K562 (cell line): ENCODE measurements around the gene ERRFI1. TPM values are rescaled to one million over a fixed set of nuclear protein-coding genes. Genes with fewer than 3 reads are reported as not detected.

Experiments
- ATF1 ChIP-seq, 2 experiments: fragments of 450-650 bp in 1 of 2; IDR thresholded peaks; 2 replicates each; pipeline ENCODE4 v1.6.1; 2016; ENCODE audit warnings: missing compliant biosample characterization in 1 of 2, missing genetic modification characterization in 1 of 2
- CEBPB ChIP-seq: fragments of 450-650 bp; IDR thresholded peaks from 2 replicates; pipeline ENCODE4 v1.6.1; 2016; ENCODE audit warnings: missing genetic modification characterization, missing compliant biosample characterization
- CHD4 ChIP-seq: fragments of 200-600 bp; sonication (generic); IDR thresholded peaks from 3 replicates; pipeline ENCODE4 v1.6.1; 2012; ENCODE audit warnings: low read depth, mild to moderate bottlenecking, mixed read lengths, low read length, inconsistent platforms; ENCODE audit not compliant: insufficient read depth, insufficient replicate concordance, poor library complexity, severe bottlenecking
- COPS2 ChIP-seq: fragments of 450-650 bp; conservative IDR thresholded peaks from 2 replicates; pipeline ENCODE4 v1.6.1; 2016; ENCODE audit warnings: mild to moderate bottlenecking, moderate library complexity
- GABPB2 ChIP-seq: fragments of 250-450 bp; sonication (Bioruptor Pico); conservative IDR thresholded peaks from 2 replicates; pipeline ENCODE4 v1.5.1; 2021; ENCODE audit warnings: mild to moderate bottlenecking
- HNRNPLL ChIP-seq: fragments of 200-400 bp; formaldehyde crosslinking; IDR thresholded peaks from 2 replicates; pipeline ENCODE4 v1.6.1; 2017; ENCODE audit warnings: low read length, low read depth, mild to moderate bottlenecking; ENCODE audit not compliant: poor library complexity, severe bottlenecking
- IRF2 ChIP-seq: sonication (generic); formaldehyde crosslinking; IDR thresholded peaks from 2 replicates; pipeline ENCODE4 v1.8.1; 2022; ENCODE audit warnings: mild to moderate bottlenecking, missing genetic modification reagents
- MAZ ChIP-seq, 2 experiments: fragments of 450-650 bp in 1 of 2; sonication (generic) in 1 of 2; formaldehyde crosslinking; IDR thresholded peaks in 1 of 2; conservative IDR thresholded peaks in 1 of 2; 2 replicates each; pipeline versions ENCODE4 v1.4.0 to v1.5.0; 2020; ENCODE audit warnings: mild to moderate bottlenecking in 1 of 2, missing genetic modification reagents in 1 of 2
- NR2C2 ChIP-seq, 2 experiments: fragments of 200-800 bp in 1 of 2; sonication (Bioruptor generic) in 1 of 2; sonication (generic) in 1 of 2; formaldehyde crosslinking in 1 of 2; IDR thresholded peaks; 2 replicates each; pipeline versions ENCODE4 v1.6.1 to v1.8.0; 2016 to 2022; ENCODE audit warnings: mild to moderate bottlenecking in 1 of 2, missing compliant biosample characterization in 1 of 2, missing genetic modification characterization in 1 of 2, missing genetic modification reagents in 1 of 2
- SMAD2 ChIP-seq: fragments of 150-350 bp; IDR thresholded peaks from 2 replicates; pipeline ENCODE4 v1.6.1; 2014; ENCODE audit warnings: low read depth, mild to moderate bottlenecking, low read length
- TRIM25 ChIP-seq: fragments of 450-650 bp; IDR thresholded peaks from 2 replicates; pipeline ENCODE4 v1.7.0; 2016; ENCODE audit warnings: borderline replicate concordance
- YBX1 ChIP-seq: fragments of 450-650 bp; IDR thresholded peaks from 2 replicates; pipeline ENCODE4 v1.7.1; 2016; ENCODE audit warnings: mild to moderate bottlenecking
- YY1 ChIP-seq, 3 experiments: IDR thresholded peaks; 2 replicates each; pipeline ENCODE4 v1.6.1; 2011; ENCODE audit warnings: low read length in 2 of 3, mild to moderate bottlenecking in 2 of 3, moderate library complexity in 2 of 3, borderline replicate concordance in 1 of 3, control low read depth in 1 of 3, low read depth in 1 of 3; ENCODE audit not compliant: insufficient read depth in 3 of 3, insufficient replicate concordance in 2 of 3, control insufficient read depth in 1 of 3, insufficient read length in 1 of 3; ENCODE audit errors: extremely low read depth in 1 of 3
- ZBTB8A ChIP-seq: fragments of 450-650 bp; IDR thresholded peaks from 2 replicates; pipeline ENCODE4 v1.6.1; 2018; ENCODE audit warnings: mild to moderate bottlenecking, moderate library complexity; ENCODE audit not compliant: partially characterized antibody
- ZNF133 ChIP-seq: fragments of 250-450 bp; sonication (Bioruptor Pico); IDR thresholded peaks from 2 replicates; pipeline ENCODE4 v1.4.0; 2020; ENCODE audit warnings: mild to moderate bottlenecking
- ZNF253 ChIP-seq: fragments of 250-450 bp; sonication (Bioruptor Pico); conservative IDR thresholded peaks from 2 replicates; pipeline ENCODE4 v1.6.1; 2021; ENCODE audit warnings: mild to moderate bottlenecking
- ZNF431 ChIP-seq: sonication (generic); formaldehyde crosslinking; IDR thresholded peaks from 2 replicates; pipeline ENCODE4 v1.8.0; 2022; ENCODE audit warnings: mild to moderate bottlenecking, missing genetic modification reagents
- ZNF785 ChIP-seq: fragments of 250-450 bp; sonication (Bioruptor Pico); IDR thresholded peaks from 2 replicates; pipeline ENCODE4 v1.4.0; 2020; ENCODE audit warnings: mild to moderate bottlenecking
- polyA plus RNA-seq, 8 experiments: library from polyadenylated mRNA; depleted of rRNA in 4 of 8; stranded (reverse) in 5 of 8; unstranded in 3 of 8; fragments of >200 nt; fragmentation: Nextera tagmentation in 2 of 8; fragmentation: Illumina TruSeq in 1 of 8; extraction: Ambion mirVana in 2 of 8; extraction: Trizol in 1 of 8; gene quantifications; 2 replicates each; pipeline versions ENCODE4 v1.2.1 to v1.2.3, GENCODE V29; 2011 to 2014; ENCODE audit warnings: inconsistent platforms in 1 of 8, missing spikeins in 1 of 8
- total RNA-seq, 7 experiments: library from RNA; depleted of rRNA in 6 of 7; stranded (reverse); fragments of >200 nt in 6 of 7; fragmentation: Illumina TruSeq in 2 of 7; extraction: Trizol in 2 of 7; gene quantifications; 2 replicates each; pipeline versions ENCODE4 v1.2.1 to v1.2.3, GENCODE V29; 2011 to 2021; ENCODE audit warnings: low replicate concordance in 1 of 7
- TF ChIP-seq, protein P1 (sequence below), 3 experiments: fragments of 200-800 bp in 1 of 3; sonication (Bioruptor generic) in 1 of 3; sonication (generic) in 1 of 3; formaldehyde crosslinking in 1 of 3; IDR thresholded peaks; 2 replicates each; pipeline versions ENCODE4 v1.6.1 to v1.8.0; 2016 to 2022; ENCODE audit warnings: mild to moderate bottlenecking in 2 of 3, missing compliant biosample characterization in 2 of 3, missing genetic modification characterization in 2 of 3, missing genetic modification reagents in 1 of 3
- TF ChIP-seq, protein P2 (sequence below): conservative IDR thresholded peaks from 2 replicates; pipeline ENCODE4 v1.6.1; 2011; ENCODE audit warnings: low read depth, mild to moderate bottlenecking, low read length; ENCODE audit not compliant: control insufficient read depth

The ERRFI1 gene
- total and polyA plus RNA-seq, 9 of the 15 experiments (the other 6 are each of a cell fraction or from before 2014, with no cell fraction given): 0.67 to 4.4 (median 1.1) TPM

DNA sequence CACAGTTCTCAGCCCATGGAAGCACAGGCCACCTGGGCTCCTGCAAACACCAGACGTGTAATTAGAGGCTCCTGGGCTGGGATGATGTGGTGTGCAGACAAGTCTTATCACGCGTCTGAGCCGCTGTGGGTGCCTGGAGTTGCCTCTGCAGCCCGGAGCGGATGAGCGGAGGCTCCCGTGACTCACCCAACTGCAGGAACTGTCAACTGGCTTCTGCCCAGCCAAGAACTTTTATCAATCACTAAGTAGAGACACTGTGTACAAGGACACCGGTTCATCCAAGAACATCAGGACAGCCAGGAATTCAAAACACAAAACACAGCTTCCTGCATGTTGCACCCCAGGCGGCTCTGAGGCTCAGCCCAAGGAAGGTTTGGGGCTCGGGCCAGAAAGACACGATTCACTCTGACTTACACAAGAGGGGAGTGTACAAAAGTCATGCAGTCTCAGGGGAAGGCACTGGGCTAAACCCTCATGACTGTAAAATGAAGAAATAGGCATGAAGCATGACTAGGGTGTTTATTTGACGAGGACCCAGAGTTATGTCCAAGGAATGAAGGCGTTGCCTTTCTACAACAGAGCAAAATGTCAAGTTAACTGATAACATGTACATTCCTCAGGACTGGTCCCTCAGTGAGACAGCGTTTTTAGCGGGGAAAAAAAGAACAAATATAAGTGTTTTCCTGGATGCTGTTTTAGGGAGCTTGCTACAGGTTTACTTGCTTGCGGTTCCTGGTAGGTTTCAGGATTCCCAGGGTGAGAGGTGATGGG, 21.1 kb downstream of the ERRFI1 start (continued):
- TF ChIP-seq ZNF785 (CRISPR knock-in tag) (no peak), HNRNPLL (no peak), SMAD2 (no peak), YY1 (IDR thresholded peaks at IDR 0.05; ENCODE audit: borderline replicate concordance in 1 of 3, control insufficient read depth in 1 of 3, extremely low read depth in 1 of 3, insufficient read depth in 3 of 3, insufficient read length in 1 of 3, insufficient replicate concordance in 2 of 3, low read depth in 1 of 3, low read length in 2 of 3) (peak in 2 of 3 experiments; percentile 44 to 47), COPS2 (no peak), ZNF253 (no peak), GABPB2 (CRISPR knock-in tag) (no peak), ZNF431 (CRISPR knock-in tag) (no peak; the same call in 1 of the 2 replicates), IRF2 (CRISPR knock-in tag) (no peak), TRIM25 (no peak), CEBPB (tag) (peak; percentile 89), ZBTB8A (no peak), NR2C2 (CRISPR knock-in tag; IDR thresholded peaks at IDR 0.05) (no peak), NR2C2 (tag; IDR thresholded peaks at IDR 0.05) (no peak; the same call in 1 of the 2 replicates), MAZ (CRISPR knock-in tag; conservative IDR thresholded peaks at IDR 0.05 in 1 of 2, IDR thresholded peaks at IDR 0.05 in 1 of 2) (peak; percentile 16 to 36; a peak in 1 of 4 replicates), ZNF133 (CRISPR knock-in tag) (no peak), CHD4 (no peak), ATF1 (CRISPR knock-in tag; IDR thresholded peaks at IDR 0.05) (no peak), ATF1 (tag; IDR thresholded peaks at IDR 0.05) (peak; percentile 77), YBX1 (no peak)
- TF ChIP-seq, protein P1, sequence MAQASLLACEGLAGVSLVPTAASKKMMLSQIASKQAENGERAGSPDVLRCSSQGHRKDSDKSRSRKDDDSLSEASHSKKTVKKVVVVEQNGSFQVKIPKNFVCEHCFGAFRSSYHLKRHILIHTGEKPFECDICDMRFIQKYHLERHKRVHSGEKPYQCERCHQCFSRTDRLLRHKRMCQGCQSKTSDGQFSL (CRISPR knock-in tag; IDR thresholded peaks at IDR 0.05): 0 out of 2 replicates have a peak, but pooled peaks have one; percentile 10
- TF ChIP-seq, protein P1 (tag; IDR thresholded peaks at IDR 0.05): no peak
- TF ChIP-seq, protein P2, sequence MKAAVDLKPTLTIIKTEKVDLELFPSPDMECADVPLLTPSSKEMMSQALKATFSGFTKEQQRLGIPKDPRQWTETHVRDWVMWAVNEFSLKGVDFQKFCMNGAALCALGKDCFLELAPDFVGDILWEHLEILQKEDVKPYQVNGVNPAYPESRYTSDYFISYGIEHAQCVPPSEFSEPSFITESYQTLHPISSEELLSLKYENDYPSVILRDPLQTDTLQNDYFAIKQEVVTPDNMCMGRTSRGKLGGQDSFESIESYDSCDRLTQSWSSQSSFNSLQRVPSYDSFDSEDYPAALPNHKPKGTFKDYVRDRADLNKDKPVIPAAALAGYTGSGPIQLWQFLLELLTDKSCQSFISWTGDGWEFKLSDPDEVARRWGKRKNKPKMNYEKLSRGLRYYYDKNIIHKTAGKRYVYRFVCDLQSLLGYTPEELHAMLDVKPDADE: peak; percentile 93
